Uterus (tissue), 4 donors: ENCODE measurements around the gene NDUFB3. TPM values are rescaled to one million over a fixed set of nuclear protein-coding genes. Genes with fewer than 3 reads are reported as not detected.

Source experiments
- DNase-seq, 2 donors: peaks; one replicate each; pipeline ENCODE4 v3.0.0-alpha.2; 2019 to 2020
- H3K27ac ChIP-seq, 2 donors: fragments of 200-600 bp; sonication (generic); 1 replicate in 1 of 2; 2 replicates in 1 of 2; pipeline ENCODE4 v1.5.1; 2016 to 2018
- H3K27me3 ChIP-seq, 2 donors: fragments of 200-600 bp; sonication (generic); one replicate each; pipeline ENCODE4 v1.5.1; 2018 to 2019; ENCODE audit warnings: control low read depth in 1 of 2
- H3K36me3 ChIP-seq, 2 donors: fragments of 200-600 bp; sonication (generic); one replicate each; pipeline ENCODE4 v1.5.1; 2019; ENCODE audit warnings: control low read depth in 1 of 2
- H3K4me1 ChIP-seq, 2 donors: fragments of 200-600 bp; sonication (generic); one replicate each; pipeline ENCODE4 v1.5.1; 2018 to 2019; ENCODE audit warnings: control low read depth in 1 of 2
- H3K4me3 ChIP-seq, 2 donors: fragments of 200-600 bp; sonication (generic); 1 replicate in 1 of 2; 2 replicates in 1 of 2; pipeline ENCODE4 v1.5.1; 2018 to 2019; ENCODE audit warnings: mild to moderate bottlenecking in 1 of 2
- H3K9me3 ChIP-seq, 2 donors: fragments of 200-600 bp; sonication (generic); one replicate each; pipeline ENCODE4 v1.5.1; 2019; ENCODE audit warnings: control low read depth in 1 of 2
- POLR2A ChIP-seq, 2 donors: fragments of 450-650 bp; IDR thresholded peaks; one replicate each; pipeline ENCODE4 v1.6.1; 2016; ENCODE audit warnings: antibody characterized with exemption in 2 of 2, mild to moderate bottlenecking in 1 of 2, moderate library complexity in 1 of 2
- intact Hi-C: fragments of 100-400 bp; cut with DNase I; formaldehyde crosslinking; loops from one replicate; pipeline ENCODE4 v1.15.1; 2023; ENCODE audit warnings: low total_unique reads
- total RNA-seq, 4 donors: library from RNA; depleted of rRNA in 3 of 4; stranded (reverse); fragments of >200 nt in 3 of 4; gene quantifications; one replicate each; pipeline versions ENCODE4 v1.1.0 to v1.2.4, GENCODE V29; 2014 to 2023
- TF ChIP-seq, protein P1 (sequence below), 4 experiments: fragments of 200-600 bp in 2 of 4; fragments of 450-650 bp in 2 of 4; sonication (generic) in 2 of 4; IDR thresholded peaks; one replicate each; pipeline ENCODE4 v1.5.1; 2016 to 2019; ENCODE audit warnings: antibody characterized with exemption in 4 of 4, mild to moderate bottlenecking in 2 of 4, moderate library complexity in 1 of 4
- donor health status: DM: yes; HTN: yes; CAD: no.

NDUFB3 gene
- total RNA-seq, 4 donors from 2014 or later, result 31.2 to 129 (median 38.3) TPM

DNA sequence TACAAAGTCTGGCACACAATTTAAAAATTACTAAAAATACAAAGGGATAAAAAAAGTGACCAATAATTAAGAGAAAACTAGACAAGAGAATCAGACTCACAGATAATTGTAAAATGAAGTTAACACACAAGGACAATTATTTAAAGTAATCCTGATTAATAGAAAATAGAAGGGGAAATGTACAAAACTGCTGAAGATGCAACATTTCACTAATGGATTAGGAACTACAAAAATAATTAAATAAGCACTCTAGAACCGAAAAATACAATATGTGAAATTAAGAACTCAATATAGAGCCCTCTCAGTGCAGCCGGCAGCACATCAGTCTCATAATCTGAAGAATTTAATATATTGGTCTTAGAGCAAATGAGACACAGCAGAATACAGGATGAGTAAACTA lies 24.9 kb upstream of the NDUFB3 start:
- DNase-seq, result no peak
- TF ChIP-seq, protein P1, sequence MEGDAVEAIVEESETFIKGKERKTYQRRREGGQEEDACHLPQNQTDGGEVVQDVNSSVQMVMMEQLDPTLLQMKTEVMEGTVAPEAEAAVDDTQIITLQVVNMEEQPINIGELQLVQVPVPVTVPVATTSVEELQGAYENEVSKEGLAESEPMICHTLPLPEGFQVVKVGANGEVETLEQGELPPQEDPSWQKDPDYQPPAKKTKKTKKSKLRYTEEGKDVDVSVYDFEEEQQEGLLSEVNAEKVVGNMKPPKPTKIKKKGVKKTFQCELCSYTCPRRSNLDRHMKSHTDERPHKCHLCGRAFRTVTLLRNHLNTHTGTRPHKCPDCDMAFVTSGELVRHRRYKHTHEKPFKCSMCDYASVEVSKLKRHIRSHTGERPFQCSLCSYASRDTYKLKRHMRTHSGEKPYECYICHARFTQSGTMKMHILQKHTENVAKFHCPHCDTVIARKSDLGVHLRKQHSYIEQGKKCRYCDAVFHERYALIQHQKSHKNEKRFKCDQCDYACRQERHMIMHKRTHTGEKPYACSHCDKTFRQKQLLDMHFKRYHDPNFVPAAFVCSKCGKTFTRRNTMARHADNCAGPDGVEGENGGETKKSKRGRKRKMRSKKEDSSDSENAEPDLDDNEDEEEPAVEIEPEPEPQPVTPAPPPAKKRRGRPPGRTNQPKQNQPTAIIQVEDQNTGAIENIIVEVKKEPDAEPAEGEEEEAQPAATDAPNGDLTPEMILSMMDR (IDR thresholded peaks at IDR 0.05), result no peak
- TF ChIP-seq POLR2A (IDR thresholded peaks at IDR 0.05), result no peak
- Histone ChIP-seq H3K9me3 (no peaks in the 10 kb centered on the region), H3K27ac (no peak overlapping the region), H3K4me3 (no peak overlapping the region), H3K36me3 (no peaks in the 10 kb centered on the region), H3K27me3 (no peaks in the 10 kb centered on the region), H3K4me1 (no peaks in the 10 kb centered on the region)
- intact Hi-C loops, result no loop called here

DNA sequence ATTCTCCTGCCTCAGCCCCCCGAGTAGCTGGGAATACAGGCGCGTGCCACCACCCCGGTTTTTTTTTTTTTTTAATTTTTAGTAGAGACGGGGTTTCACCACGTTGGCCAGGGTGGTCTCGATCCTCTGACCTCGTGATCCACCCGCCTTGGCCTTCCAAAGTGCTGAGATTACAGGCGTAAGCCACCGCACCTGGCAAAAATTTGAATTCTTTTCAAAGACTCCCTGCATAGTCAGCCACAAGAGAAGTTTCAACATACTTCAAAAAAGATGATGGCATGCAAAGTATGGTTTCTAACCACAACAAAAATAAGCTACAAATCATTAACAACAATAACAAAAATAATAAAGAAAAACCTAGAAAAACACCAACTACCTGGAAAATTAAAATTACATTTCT lies 22.3 kb upstream of the NDUFB3 start:
- no peaks in the 10 kb centered on the region for H3K9me3 ChIP-seq
- H3K4me1 ChIP-seq, result no peaks in the 10 kb centered on the region
- H3K36me3 ChIP-seq, result no peaks in the 10 kb centered on the region
- H3K27ac ChIP-seq, result no peak overlapping the region
- no peak overlapping the region for H3K4me3 ChIP-seq
- no peak for DNase-seq
- TF ChIP-seq, protein P1 (IDR thresholded peaks at IDR 0.05), result no peak
- no peak for TF ChIP-seq POLR2A (IDR thresholded peaks at IDR 0.05)
- intact Hi-C loops, result no loop called here
- H3K27me3 ChIP-seq, result no peaks in the 10 kb centered on the region

DNA sequence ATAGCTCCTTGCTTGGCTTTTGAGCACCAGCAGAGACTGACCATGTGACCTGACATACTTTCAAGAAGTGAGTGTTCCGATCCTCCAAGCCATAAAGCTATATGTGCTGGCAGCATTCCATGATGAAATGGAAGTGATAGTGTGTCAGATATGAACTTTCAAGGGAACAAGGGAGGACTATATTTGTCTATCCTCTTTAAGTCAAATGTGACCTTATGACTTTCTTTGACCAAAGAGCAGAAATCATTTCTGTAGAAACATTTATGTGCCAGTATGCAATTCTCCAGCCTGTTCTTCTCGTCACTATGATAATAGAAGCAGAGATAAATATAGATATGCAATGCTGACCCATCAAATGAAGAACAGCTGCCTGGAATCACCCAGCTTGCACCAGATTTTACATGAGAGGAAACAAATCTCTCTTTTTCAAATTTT lies 14.7 kb upstream of the NDUFB3 start:
- H3K27ac ChIP-seq, result no peak overlapping the region
- no peak for TF ChIP-seq POLR2A (IDR thresholded peaks at IDR 0.05)
- TF ChIP-seq, protein P1 (IDR thresholded peaks at IDR 0.05), result no peak
- H3K9me3 ChIP-seq, result no peaks in the 10 kb centered on the region
- H3K4me3 ChIP-seq, result no peak overlapping the region
- H3K4me1 ChIP-seq, result no peaks in the 10 kb centered on the region
- intact Hi-C loops, result no loop called here
- no peak for DNase-seq
- H3K36me3 ChIP-seq, result no peaks in the 10 kb centered on the region
- no peaks in the 10 kb centered on the region for H3K27me3 ChIP-seq

DNA sequence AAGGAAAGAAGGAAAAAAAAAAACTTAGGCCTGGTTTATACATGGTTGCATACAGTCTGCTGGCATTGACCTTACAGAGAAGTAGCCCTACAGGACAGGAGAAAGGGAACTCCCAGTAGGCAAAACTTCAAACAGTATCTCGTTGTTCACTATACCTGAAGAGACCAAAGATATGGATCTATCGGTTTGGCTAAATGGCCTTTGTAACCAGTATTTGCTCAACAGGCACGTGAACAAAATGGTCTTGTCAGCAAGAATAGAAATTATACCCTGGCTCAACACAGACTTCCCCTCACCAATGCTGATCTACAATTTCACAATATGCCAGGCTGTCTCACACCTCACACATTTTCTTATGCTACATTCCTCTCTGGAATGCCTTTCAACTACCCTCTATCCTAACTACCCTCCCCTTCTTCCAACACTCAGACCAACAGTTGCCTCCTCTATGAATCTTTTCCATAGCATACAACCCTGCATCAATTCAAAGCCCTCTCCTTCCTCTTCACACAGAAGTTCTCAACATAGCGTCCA lies 14.0 kb upstream of the NDUFB3 start:
- intact Hi-C loops, result no loop called here

DNA sequence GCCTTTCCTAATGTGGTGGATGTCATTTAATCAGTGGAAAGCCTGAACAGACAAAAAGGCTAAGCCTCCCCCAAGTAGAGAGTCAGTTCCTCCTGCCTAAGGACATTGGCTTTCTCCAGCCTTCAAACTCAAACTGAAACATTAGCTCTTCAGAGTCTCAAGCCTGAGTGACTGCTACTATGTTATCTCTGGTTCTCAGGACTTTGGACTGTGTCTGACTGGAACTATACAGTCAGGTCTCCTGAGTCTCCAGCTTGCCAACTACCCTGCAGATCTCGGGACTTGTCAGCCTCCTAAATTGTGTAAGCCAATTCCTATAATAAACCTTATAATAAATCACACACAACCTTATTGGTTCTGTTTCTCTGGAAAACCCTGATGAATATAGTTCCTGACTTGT lies 12.9 kb upstream of the NDUFB3 start:
- intact Hi-C loops, result no loop called here
- Histone ChIP-seq H3K27ac (no peak overlapping the region), H3K4me1 (no peaks in the 10 kb centered on the region), H3K36me3 (no peaks in the 10 kb centered on the region), H3K27me3 (no peaks in the 10 kb centered on the region), H3K4me3 (no peak overlapping the region), H3K9me3 (no peaks in the 10 kb centered on the region)
- DNase-seq, result no peak
- TF ChIP-seq, protein P1 (IDR thresholded peaks at IDR 0.05), result no peak
- TF ChIP-seq POLR2A (IDR thresholded peaks at IDR 0.05), result no peak

More for the DNA sequence above, 14.0 kb upstream of the NDUFB3 start:
- H3K27me3 ChIP-seq, result no peaks in the 10 kb centered on the region
- no peak for TF ChIP-seq POLR2A (IDR thresholded peaks at IDR 0.05)
- TF ChIP-seq, protein P1 (IDR thresholded peaks at IDR 0.05), result no peak
- H3K9me3 ChIP-seq, result no peaks in the 10 kb centered on the region
- H3K36me3 ChIP-seq, result no peaks in the 10 kb centered on the region
- no peaks in the 10 kb centered on the region for H3K4me1 ChIP-seq
- H3K27ac ChIP-seq, result no peak overlapping the region
- DNase-seq, result no peak
- no peak overlapping the region for H3K4me3 ChIP-seq
